NCI-H226 (cell line): Measurements from ENCODE around the gene UBE2C.
A peak's percentile ranks its signal among the peaks of the same experiment; 100 is the strongest.
"Not testable (repeated sequence)": the region's sequence is repeated elsewhere in the genome, so short reads cannot be mapped to it uniquely, and the experiment has no call there.

ENCODE experiments used
- DNase-seq: peaks from one replicate; pipeline ENCODE4 v3.0.0-alpha.2; 2015

Gene UBE2C

GRCh38 chr20:45812157-45813005 is at the start of gene UBE2C:
Gene UBE2C, plus strand, starts transcription at chr20:45812644. Its CDS starts 52 bp downstream, at chr20:45812696.
- peak; percentile 100 for DNase-seq

GRCh38 chr20:45764618-45765282 is 47.7 kb upstream of the UBE2C start:
- not testable (repeated sequence) for DNase-seq

- DNase-seq: no peak
Measured at GRCh38 chr20:45765307-45765875, 47.1 kb upstream of the UBE2C start.

- no peak for DNase-seq
Measured at GRCh38 chr20:45765980-45766379, 46.5 kb upstream of the UBE2C start.

GRCh38 chr20:45768479-45768878 is 44.0 kb upstream of the UBE2C start:
- no peak for DNase-seq

GRCh38 chr20:45771182-45771759 is 41.2 kb upstream of the UBE2C start:
- peak; percentile 55 for DNase-seq

GRCh38 chr20:45772693-45773092 is 39.8 kb upstream of the UBE2C start:
- no peak for DNase-seq

- DNase-seq: no peak
Measured at GRCh38 chr20:45774945-45775344, 37.5 kb upstream of the UBE2C start.

GRCh38 chr20:45775411-45775810 is 37.0 kb upstream of the UBE2C start:
- DNase-seq: no peak

GRCh38 chr20:45776931-45777330 is 35.5 kb upstream of the UBE2C start:
- no peak for DNase-seq

- DNase-seq: peak; percentile 97
Measured at GRCh38 chr20:45779011-45779915, 33.2 kb upstream of the UBE2C start.

- no peak for DNase-seq
Measured at GRCh38 chr20:45780159-45780558, 32.3 kb upstream of the UBE2C start.

- peak; percentile 83 for DNase-seq
Measured at GRCh38 chr20:45781391-45781931, 31.0 kb upstream of the UBE2C start.

GRCh38 chr20:45782890-45783289 is 29.6 kb upstream of the UBE2C start:
- DNase-seq: no peak

GRCh38 chr20:45783656-45784294 is 28.7 kb upstream of the UBE2C start:
- DNase-seq: peak; percentile 9

GRCh38 chr20:45788351-45788750 is 24.1 kb upstream of the UBE2C start:
- no peak for DNase-seq

GRCh38 chr20:45792317-45793118 is 19.9 kb upstream of the UBE2C start:
- DNase-seq: no peak

GRCh38 chr20:45796337-45797065 is 15.9 kb upstream of the UBE2C start:
- no peak for DNase-seq

- not testable (repeated sequence) for DNase-seq
Measured at GRCh38 chr20:45797510-45797909, 14.9 kb upstream of the UBE2C start.

GRCh38 chr20:45797955-45798354 is 14.5 kb upstream of the UBE2C start:
- not testable (repeated sequence) for DNase-seq
